Measurements from ENCODE around the gene SNORC. TPM values are rescaled to one million over a fixed set of nuclear protein-coding genes. Genes with fewer than 3 reads are reported as not detected.
A peak's percentile ranks its signal among the peaks of the same experiment; 100 is the strongest.

SNORC gene
- polyA plus RNA-seq, 1 of the 3 experiments (the other 2 are of a cell fraction), result 1.2 TPM

DNA sequence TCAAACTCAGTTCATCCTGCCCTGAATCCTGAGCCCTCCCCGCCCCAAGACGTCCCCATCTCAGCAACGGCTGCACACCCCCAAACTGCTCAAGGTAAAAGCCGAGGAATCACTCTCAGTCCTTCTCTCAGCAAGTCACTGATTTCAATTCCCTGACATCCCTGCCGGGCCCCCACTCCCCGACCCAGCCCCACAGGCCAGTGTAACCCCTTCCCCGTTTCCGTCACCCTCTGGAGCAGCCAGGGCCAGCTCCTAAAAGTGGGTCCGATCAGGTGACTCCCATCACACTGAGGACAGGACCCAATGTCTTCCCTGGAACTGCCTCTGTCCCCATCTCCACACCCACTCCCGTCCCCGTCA is 20.5 kb downstream of the SNORC start (continued):
- TF ChIP-seq, protein P1, sequence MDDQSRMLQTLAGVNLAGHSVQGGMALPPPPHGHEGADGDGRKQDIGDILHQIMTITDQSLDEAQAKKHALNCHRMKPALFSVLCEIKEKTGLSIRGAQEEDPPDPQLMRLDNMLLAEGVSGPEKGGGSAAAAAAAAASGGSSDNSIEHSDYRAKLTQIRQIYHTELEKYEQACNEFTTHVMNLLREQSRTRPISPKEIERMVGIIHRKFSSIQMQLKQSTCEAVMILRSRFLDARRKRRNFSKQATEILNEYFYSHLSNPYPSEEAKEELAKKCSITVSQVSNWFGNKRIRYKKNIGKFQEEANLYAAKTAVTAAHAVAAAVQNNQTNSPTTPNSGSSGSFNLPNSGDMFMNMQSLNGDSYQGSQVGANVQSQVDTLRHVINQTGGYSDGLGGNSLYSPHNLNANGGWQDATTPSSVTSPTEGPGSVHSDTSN (IDR thresholded peaks at IDR 0.05), result no peak
- TF ChIP-seq JUND (IDR thresholded peaks at IDR 0.05), result no peak
- no peak for TF ChIP-seq RXRA (IDR thresholded peaks at IDR 0.05; ENCODE audit: borderline replicate concordance, low read depth)

DNA sequence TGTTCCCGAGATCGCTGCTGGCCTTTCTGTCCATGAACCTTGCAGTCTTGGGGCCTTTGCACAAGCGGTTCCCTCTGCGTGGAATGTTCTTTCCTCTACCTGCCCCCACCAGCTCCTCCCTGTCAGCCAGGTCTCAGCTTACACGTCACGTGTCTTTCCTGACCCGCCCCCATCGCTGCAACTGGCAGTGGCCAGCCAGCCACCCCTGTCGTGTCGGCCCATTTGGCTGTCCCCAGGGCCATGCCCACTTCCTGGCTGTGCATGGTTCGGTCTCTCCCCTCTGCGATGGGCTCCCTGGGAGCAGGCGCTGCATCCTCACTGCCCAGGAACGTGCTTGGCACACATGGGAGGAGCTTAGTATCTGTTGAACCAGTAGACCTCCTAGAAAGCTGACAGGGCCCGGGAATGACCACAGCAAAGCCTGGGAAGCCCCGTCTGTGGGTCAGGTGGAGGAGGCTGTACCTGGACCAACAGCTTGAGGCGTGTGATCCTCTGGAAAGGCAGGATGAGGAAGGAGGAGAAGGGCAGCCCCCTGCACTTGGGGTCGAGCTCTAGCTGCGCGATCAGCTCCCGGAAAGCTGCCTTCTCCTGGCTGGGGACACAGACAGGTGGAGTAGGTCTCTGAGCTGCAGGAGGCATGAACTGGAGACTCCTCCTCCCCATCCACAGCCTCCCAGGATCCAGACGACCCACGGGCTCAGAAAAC is 21.0 kb downstream of the SNORC start:
- no peaks in the 10 kb centered on the region for H3F3A ChIP-seq (replicated peaks; ENCODE audit: insufficient read depth)
- H3K4me1 ChIP-seq (ENCODE audit: control insufficient read depth in 1 of 2, insufficient read depth in 2 of 2, low read depth in 1 of 2, low read length in 1 of 2), result peaks cover 0 to 3% of the 10 kb centered on the region in 2 experiments; a peak in 2 of 4 replicates
- no peak overlapping the region for H3K4me3 ChIP-seq (ENCODE audit: low read depth in 2 of 2, low read length in 1 of 2)
- TF ChIP-seq GATA2 (CRISPR knock-in tag; IDR thresholded peaks at IDR 0.05) (no peak), RCOR1 (IDR thresholded peaks at IDR 0.05; ENCODE audit: low read length) (no peak)
- TF ChIP-seq, protein P2, sequence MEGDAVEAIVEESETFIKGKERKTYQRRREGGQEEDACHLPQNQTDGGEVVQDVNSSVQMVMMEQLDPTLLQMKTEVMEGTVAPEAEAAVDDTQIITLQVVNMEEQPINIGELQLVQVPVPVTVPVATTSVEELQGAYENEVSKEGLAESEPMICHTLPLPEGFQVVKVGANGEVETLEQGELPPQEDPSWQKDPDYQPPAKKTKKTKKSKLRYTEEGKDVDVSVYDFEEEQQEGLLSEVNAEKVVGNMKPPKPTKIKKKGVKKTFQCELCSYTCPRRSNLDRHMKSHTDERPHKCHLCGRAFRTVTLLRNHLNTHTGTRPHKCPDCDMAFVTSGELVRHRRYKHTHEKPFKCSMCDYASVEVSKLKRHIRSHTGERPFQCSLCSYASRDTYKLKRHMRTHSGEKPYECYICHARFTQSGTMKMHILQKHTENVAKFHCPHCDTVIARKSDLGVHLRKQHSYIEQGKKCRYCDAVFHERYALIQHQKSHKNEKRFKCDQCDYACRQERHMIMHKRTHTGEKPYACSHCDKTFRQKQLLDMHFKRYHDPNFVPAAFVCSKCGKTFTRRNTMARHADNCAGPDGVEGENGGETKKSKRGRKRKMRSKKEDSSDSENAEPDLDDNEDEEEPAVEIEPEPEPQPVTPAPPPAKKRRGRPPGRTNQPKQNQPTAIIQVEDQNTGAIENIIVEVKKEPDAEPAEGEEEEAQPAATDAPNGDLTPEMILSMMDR (IDR thresholded peaks at IDR 0.05), result no peak
- TF ChIP-seq, protein P3, sequence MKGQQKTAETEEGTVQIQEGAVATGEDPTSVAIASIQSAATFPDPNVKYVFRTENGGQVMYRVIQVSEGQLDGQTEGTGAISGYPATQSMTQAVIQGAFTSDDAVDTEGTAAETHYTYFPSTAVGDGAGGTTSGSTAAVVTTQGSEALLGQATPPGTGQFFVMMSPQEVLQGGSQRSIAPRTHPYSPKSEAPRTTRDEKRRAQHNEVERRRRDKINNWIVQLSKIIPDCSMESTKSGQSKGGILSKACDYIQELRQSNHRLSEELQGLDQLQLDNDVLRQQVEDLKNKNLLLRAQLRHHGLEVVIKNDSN (IDR thresholded peaks at IDR 0.05; ENCODE audit: borderline replicate concordance, low read depth), result no peak
- DNase-seq, result no peak
- WGBS (ENCODE audit: low lambda C conversion rate), result 77% methylated on average over 20 of the region's 23 CpGs
- ChIA-PET POLR2A (no interaction called here), CTCF (interaction anchor here (0.8 kb wide), 1 partner anchor 14 kb away, joined by 3 read pairs; no protein-coding TSS in a partner anchor)
- H3K27me3 ChIP-seq (ENCODE audit: insufficient read depth), result no peaks in the 10 kb centered on the region
- no peak overlapping the region for H3K9ac ChIP-seq
- H3K79me2 ChIP-seq (ENCODE audit: insufficient read depth), result no peaks in the 10 kb centered on the region
- 0 out of 2 replicates have a peak overlapping the region, but pooled peaks have one; percentile 7 for H3K4me2 ChIP-seq
- no peaks in the 10 kb centered on the region for H3K36me3 ChIP-seq (replicated peaks in 1 of 2; ENCODE audit: control insufficient read depth in 1 of 2, insufficient read depth in 2 of 2, low read length in 1 of 2)
- no peak overlapping the region for H2AFZ ChIP-seq (ENCODE audit: low read depth)
- H3K9me3 ChIP-seq, result no peaks in the 10 kb centered on the region
- no peaks in the 10 kb centered on the region for H4K20me1 ChIP-seq (ENCODE audit: insufficient read depth)
- H3K9me2 ChIP-seq, result no peaks in the 10 kb centered on the region
- H3K27ac ChIP-seq (ENCODE audit: low read depth in 2 of 2, low read length in 1 of 2), result no peak overlapping the region

DNA sequence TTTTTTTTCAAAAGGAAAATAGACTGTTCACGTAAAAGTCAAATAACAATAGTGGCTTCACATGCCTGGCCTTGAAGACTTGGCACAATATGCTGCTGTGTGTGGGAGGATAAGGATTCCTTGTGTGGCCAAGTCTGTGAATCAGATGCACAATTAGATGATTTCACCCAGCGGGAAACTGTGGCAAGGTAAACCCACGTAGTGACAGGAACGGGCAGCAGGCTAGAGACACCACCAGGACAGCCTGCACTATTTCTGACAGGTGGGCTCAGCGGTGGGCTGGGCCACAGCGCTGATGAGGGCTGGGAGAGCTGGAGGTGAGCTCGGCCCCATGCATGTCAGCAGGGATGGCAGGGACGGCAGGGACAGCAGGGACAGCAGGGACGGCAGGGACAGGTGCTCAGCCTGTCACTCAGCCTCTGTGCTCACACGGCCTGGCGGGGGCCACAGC is 21.6 kb downstream of the SNORC start:
- ChIA-PET CTCF (interaction anchor here (0.8 kb wide), 1 partner anchor 14 kb away, joined by 3 read pairs; no protein-coding TSS in a partner anchor), POLR2A (no interaction called here)
- TF ChIP-seq, protein P4, sequence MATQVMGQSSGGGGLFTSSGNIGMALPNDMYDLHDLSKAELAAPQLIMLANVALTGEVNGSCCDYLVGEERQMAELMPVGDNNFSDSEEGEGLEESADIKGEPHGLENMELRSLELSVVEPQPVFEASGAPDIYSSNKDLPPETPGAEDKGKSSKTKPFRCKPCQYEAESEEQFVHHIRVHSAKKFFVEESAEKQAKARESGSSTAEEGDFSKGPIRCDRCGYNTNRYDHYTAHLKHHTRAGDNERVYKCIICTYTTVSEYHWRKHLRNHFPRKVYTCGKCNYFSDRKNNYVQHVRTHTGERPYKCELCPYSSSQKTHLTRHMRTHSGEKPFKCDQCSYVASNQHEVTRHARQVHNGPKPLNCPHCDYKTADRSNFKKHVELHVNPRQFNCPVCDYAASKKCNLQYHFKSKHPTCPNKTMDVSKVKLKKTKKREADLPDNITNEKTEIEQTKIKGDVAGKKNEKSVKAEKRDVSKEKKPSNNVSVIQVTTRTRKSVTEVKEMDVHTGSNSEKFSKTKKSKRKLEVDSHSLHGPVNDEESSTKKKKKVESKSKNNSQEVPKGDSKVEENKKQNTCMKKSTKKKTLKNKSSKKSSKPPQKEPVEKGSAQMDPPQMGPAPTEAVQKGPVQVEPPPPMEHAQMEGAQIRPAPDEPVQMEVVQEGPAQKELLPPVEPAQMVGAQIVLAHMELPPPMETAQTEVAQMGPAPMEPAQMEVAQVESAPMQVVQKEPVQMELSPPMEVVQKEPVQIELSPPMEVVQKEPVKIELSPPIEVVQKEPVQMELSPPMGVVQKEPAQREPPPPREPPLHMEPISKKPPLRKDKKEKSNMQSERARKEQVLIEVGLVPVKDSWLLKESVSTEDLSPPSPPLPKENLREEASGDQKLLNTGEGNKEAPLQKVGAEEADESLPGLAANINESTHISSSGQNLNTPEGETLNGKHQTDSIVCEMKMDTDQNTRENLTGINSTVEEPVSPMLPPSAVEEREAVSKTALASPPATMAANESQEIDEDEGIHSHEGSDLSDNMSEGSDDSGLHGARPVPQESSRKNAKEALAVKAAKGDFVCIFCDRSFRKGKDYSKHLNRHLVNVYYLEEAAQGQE (IDR thresholded peaks at IDR 0.05; ENCODE audit: low read depth, low read length), result no peak
- TF ChIP-seq, protein P5, sequence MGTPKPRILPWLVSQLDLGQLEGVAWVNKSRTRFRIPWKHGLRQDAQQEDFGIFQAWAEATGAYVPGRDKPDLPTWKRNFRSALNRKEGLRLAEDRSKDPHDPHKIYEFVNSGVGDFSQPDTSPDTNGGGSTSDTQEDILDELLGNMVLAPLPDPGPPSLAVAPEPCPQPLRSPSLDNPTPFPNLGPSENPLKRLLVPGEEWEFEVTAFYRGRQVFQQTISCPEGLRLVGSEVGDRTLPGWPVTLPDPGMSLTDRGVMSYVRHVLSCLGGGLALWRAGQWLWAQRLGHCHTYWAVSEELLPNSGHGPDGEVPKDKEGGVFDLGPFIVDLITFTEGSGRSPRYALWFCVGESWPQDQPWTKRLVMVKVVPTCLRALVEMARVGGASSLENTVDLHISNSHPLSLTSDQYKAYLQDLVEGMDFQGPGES (IDR thresholded peaks at IDR 0.05; ENCODE audit: low read depth, low read length), result no peak
- no peak for TF ChIP-seq NFIC (IDR thresholded peaks at IDR 0.05; ENCODE audit: borderline replicate concordance)
- TF ChIP-seq MEF2A (IDR thresholded peaks at IDR 0.05; ENCODE audit: borderline replicate concordance, low read depth), result no peak
- no peak for TF ChIP-seq POLR2AphosphoS5 (IDR thresholded peaks at IDR 0.05; ENCODE audit: low read depth, low read length)
- TF ChIP-seq, protein P2 (IDR thresholded peaks at IDR 0.05), result no peak
- Histone ChIP-seq H3K79me2 (ENCODE audit: insufficient read depth) (no peaks in the 10 kb centered on the region), H3F3A (replicated peaks; ENCODE audit: insufficient read depth) (no peaks in the 10 kb centered on the region), H3K4me2 (0 out of 2 replicates have a peak overlapping the region, but pooled peaks have one; percentile 7), H3K9ac (no peak overlapping the region), H3K4me3 (ENCODE audit: low read depth in 2 of 2, low read length in 1 of 2) (no peak overlapping the region), H3K9me2 (no peaks in the 10 kb centered on the region), H3K4me1 (ENCODE audit: control insufficient read depth in 1 of 2, insufficient read depth in 2 of 2, low read depth in 1 of 2, low read length in 1 of 2) (peaks cover 0 to 3% of the 10 kb centered on the region in 2 experiments; a peak in 2 of 4 replicates), H4K20me1 (ENCODE audit: insufficient read depth) (no peaks in the 10 kb centered on the region), H2AFZ (ENCODE audit: low read depth) (no peak overlapping the region), H3K36me3 (replicated peaks in 1 of 2; ENCODE audit: control insufficient read depth in 1 of 2, insufficient read depth in 2 of 2, low read length in 1 of 2) (no peaks in the 10 kb centered on the region), H3K27ac (ENCODE audit: low read depth in 2 of 2, low read length in 1 of 2) (no peak overlapping the region), H3K9me3 (no peaks in the 10 kb centered on the region), H3K27me3 (ENCODE audit: insufficient read depth) (no peaks in the 10 kb centered on the region)
- WGBS (ENCODE audit: low lambda C conversion rate), result 69% methylated on average over 10 of the region's 11 CpGs
- DNase-seq, result no peak
